ENCODE results near the gene PIK3CB. TPM values are rescaled to one million over a fixed set of nuclear protein-coding genes. Genes with fewer than 3 reads are reported as not detected.

The PIK3CB gene
- total and polyA plus RNA-seq, 2 of the 8 experiments (the other 6 are each of a cell fraction or from before 2014, with no cell fraction given), result 8.3 to 35.2 TPM

DNA sequence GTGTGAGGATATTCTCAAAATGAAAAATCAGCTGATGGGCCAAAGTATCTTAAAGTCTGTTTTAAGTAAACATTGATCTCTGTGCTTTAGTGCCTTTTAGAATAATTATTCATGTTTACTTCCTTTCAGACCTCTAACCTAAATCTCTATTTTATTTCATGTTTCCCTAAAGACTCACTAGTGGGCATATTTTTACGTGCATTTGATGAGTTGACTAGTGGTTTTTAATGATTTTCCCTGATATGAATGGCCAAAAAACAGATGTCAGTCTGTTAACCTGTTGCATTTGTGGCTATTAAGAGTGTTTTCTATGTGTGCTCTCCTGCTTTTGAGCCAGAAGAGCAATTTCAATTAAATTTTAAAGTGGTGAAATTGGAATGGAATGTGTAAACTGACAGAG is 219.3 kb downstream of the PIK3CB start (continued):
- TF ChIP-seq CTCF (IDR thresholded peaks at IDR 0.05; ENCODE audit: control extremely low read depth in 1 of 3, insufficient read depth in 1 of 3, low read depth in 1 of 3, low read length in 3 of 3) (no peak), RAD21 (IDR thresholded peaks at IDR 0.05 in 1 of 2, conservative IDR thresholded peaks at IDR 0.05 in 1 of 2; ENCODE audit: low read depth in 2 of 2, low read length in 2 of 2) (no peak), KDM5A (IDR thresholded peaks at IDR 0.05; ENCODE audit: low read length) (no peak), CBX5 (IDR thresholded peaks at IDR 0.05; ENCODE audit: low read depth, low read length) (no peak)
